ENCODE results near the gene CCDC186.
"Not testable (repeated sequence)": the region's sequence is repeated elsewhere in the genome, so short reads cannot be mapped to it uniquely, and the experiment has no call there.

The CCDC186 gene

GRCh38 chr10:114157912-114158311, 16.1 kb downstream of the CCDC186 start:
- no peak for DNase-seq (ENCODE audit: extremely low spot score)
- POLR2A ChIA-PET, result interaction anchor here (0.7 kb wide), 1 partner anchor 1091 kb away, joined by 6 read pairs; no protein-coding TSS in a partner anchor
- CTCF ChIA-PET, result interaction anchor here (1.0 to 1.3 kb wide), 2 partner anchors 8 to 11 kb away, joined by 3 to 5 read pairs; no protein-coding TSS in a partner anchor
- TF ChIP-seq, protein P1, sequence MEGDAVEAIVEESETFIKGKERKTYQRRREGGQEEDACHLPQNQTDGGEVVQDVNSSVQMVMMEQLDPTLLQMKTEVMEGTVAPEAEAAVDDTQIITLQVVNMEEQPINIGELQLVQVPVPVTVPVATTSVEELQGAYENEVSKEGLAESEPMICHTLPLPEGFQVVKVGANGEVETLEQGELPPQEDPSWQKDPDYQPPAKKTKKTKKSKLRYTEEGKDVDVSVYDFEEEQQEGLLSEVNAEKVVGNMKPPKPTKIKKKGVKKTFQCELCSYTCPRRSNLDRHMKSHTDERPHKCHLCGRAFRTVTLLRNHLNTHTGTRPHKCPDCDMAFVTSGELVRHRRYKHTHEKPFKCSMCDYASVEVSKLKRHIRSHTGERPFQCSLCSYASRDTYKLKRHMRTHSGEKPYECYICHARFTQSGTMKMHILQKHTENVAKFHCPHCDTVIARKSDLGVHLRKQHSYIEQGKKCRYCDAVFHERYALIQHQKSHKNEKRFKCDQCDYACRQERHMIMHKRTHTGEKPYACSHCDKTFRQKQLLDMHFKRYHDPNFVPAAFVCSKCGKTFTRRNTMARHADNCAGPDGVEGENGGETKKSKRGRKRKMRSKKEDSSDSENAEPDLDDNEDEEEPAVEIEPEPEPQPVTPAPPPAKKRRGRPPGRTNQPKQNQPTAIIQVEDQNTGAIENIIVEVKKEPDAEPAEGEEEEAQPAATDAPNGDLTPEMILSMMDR (IDR thresholded peaks at IDR 0.05; ENCODE audit: control extremely low read depth, extremely low read depth, low read depth, missing control alignments), result no peak

DNA sequence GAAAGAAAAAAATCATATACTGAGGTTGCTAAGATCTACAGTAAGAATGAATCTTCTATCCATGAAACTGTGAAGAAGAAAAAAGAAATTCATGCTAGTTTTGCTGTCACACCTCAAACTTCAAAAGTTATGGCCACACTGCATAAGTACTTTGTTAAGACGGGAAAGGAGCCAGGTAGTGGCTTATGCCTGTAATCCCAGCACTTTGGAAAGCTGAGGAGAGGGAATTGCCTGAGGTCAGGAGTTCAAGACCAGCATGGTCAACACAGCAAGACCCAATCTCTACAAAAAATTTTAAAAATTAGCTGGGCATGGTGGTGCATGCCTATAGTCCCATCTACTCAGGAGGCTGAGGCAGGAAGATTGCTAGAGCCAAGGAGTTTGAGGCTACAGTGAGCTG, 22.1 kb downstream of the CCDC186 start:
- ChIA-PET POLR2A (no interaction called here), CTCF (no interaction called here)
- TF ChIP-seq, protein P1 (IDR thresholded peaks at IDR 0.05; ENCODE audit: control extremely low read depth, extremely low read depth, low read depth, missing control alignments), result no peak
- no peak for DNase-seq (ENCODE audit: extremely low spot score)

- ChIA-PET CTCF (no interaction called here), POLR2A (no interaction called here)
- TF ChIP-seq, protein P1 (IDR thresholded peaks at IDR 0.05; ENCODE audit: control extremely low read depth, extremely low read depth, low read depth, missing control alignments), result no peak
- DNase-seq (ENCODE audit: extremely low spot score), result no peak
Measured at GRCh38 chr10:114151486-114151885, 22.5 kb downstream of the CCDC186 start.

DNA sequence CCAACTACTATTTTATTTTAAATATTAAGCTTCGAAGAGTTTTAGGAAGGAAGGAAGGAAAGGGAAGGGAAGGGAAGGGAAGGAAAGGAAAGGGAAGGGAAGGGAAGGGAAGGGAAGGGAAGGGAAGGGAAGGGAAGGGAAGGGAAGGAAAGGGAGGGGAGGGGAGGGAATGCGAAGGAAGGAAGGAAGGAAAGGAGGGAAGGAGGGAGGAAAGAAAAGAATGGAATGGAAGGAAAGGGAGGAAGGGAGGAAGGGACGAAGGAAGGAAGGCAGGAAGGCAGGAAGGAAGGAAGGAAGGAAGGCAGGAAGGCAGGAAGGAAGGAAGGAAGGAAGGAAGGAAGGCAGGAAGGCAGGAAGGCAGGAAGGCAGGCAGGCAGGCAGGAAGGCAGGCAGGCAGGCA, 24.5 kb downstream of the CCDC186 start:
- CTCF ChIA-PET, result interaction anchor here (1.2 to 1.6 kb wide), 2 partner anchors 9 to 351 kb away, joined by 4 to 5 read pairs; no protein-coding TSS in a partner anchor
- POLR2A ChIA-PET; DNase-seq (ENCODE audit: extremely low spot score): not testable (repeated sequence)

DNA sequence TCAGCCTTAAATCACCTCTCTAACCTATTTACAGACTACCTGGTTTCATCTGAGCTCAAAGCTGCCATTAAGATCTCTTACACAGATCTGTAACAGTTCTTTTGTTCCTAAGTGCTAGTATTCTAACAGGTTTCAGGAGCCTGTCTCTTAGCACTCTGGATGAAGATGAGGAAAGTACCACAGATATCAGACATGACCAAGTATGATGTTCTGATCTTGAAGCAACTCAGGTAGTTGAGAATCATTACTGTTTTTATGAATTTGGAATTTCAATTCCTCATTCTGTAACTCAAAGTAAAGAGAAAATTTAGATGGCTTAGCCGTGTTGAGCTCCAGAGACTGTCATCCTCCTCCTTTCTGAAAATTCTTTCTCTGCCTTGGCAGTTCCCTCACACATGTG, 30.8 kb downstream of the CCDC186 start:
- no peak for DNase-seq (ENCODE audit: extremely low spot score)
- POLR2A ChIA-PET, result no interaction called here
- TF ChIP-seq, protein P1 (IDR thresholded peaks at IDR 0.05; ENCODE audit: control extremely low read depth, extremely low read depth, low read depth, missing control alignments), result no peak
- CTCF ChIA-PET, result interaction anchor here (0.9 to 2.6 kb wide), 3 partner anchors 9 to 344 kb away, joined by 3 to 5 read pairs (median 5); no protein-coding TSS in a partner anchor

GRCh38 chr10:114142018-114142417, 32.0 kb downstream of the CCDC186 start:
- TF ChIP-seq, protein P1 (IDR thresholded peaks at IDR 0.05; ENCODE audit: control extremely low read depth, extremely low read depth, low read depth, missing control alignments), result no peak
- ChIA-PET POLR2A (no interaction called here), CTCF (interaction anchor here (1.0 to 2.6 kb wide), 2 partner anchors 21 to 343 kb away, joined by 4 to 5 read pairs; no protein-coding TSS in a partner anchor)
- no peak for DNase-seq (ENCODE audit: extremely low spot score)

- POLR2A ChIA-PET; DNase-seq (ENCODE audit: extremely low spot score): not testable (repeated sequence)
- CTCF ChIA-PET, result interaction anchor here (1.2 to 2.6 kb wide), 2 partner anchors 40 to 342 kb away, joined by 3 to 5 read pairs; no protein-coding TSS in a partner anchor
Measured at GRCh38 chr10:114140827-114141226, 33.2 kb downstream of the CCDC186 start.

GRCh38 chr10:114140036-114140435, 34.0 kb downstream of the CCDC186 start:
- POLR2A ChIA-PET, result no interaction called here

More at GRCh38 chr10:114140036-114140435, 34.0 kb downstream of the CCDC186 start:
- TF ChIP-seq, protein P1 (IDR thresholded peaks at IDR 0.05; ENCODE audit: control extremely low read depth, extremely low read depth, low read depth, missing control alignments), result no peak
- DNase-seq (ENCODE audit: extremely low spot score), result no peak
- CTCF ChIA-PET, result no interaction called here
